H1 (cell line): ENCODE data around the gene CCDC116. TPM values are rescaled to one million over a fixed set of nuclear protein-coding genes. Genes with fewer than 3 reads are reported as not detected.

Experiments used
- CHD7 ChIP-seq: fragments of 300-600 bp; sonication (generic); IDR thresholded peaks from 2 replicates; pipeline ENCODE4 v1.7.1; 2012; ENCODE audit warnings: low read length, moderate library complexity, mild to moderate bottlenecking, inconsistent platforms; ENCODE audit not compliant: insufficient replicate concordance
- KDM5A ChIP-seq: fragments of 200-600 bp; IDR thresholded peaks from 2 replicates; pipeline ENCODE4 v1.7.1; 2012; ENCODE audit warnings: mild to moderate bottlenecking, low read length, inconsistent platforms, mixed read lengths
- polyA plus RNA-seq, 7 experiments: library from polyadenylated mRNA; depleted of rRNA in 3 of 7; stranded (reverse) in 5 of 7; unstranded in 2 of 7; fragments of >200 nt in 5 of 7; fragments of 200-250 nt in 2 of 7; gene quantifications; 1 replicate in 5 of 7; 2 replicates in 1 of 7; 4 replicates in 1 of 7; pipeline versions ENCODE4 v1.2.1 to v1.2.3, GENCODE V29; 2011 to 2013; ENCODE audit warnings: missing spikeins in 2 of 7, mixed read lengths in 2 of 7
- total RNA-seq: library from RNA; stranded (reverse); fragmentation: NEBNext Ultra II Directional; extraction: Animal tissue kit (Norgen Biotek cat#: 25700); gene quantifications from 2 replicates; pipeline ENCODE4 v1.2.1, GENCODE V29; 2021

Gene CCDC116
- total and polyA plus RNA-seq, 2 of the 8 experiments (the other 6 are each of a cell fraction or from before 2014, with no cell fraction given), result 0.08 TPM; not detected in 1

GRCh38 chr22:21674638-21675245 is 42.2 kb downstream of the CCDC116 start (continued):
- no peak for TF ChIP-seq CHD7
- TF ChIP-seq KDM5A, result no peak
